GM12801 (cell line): ENCODE data around the gene NOTO.
A peak's percentile ranks its signal among the peaks of the same experiment; 100 is the strongest.

Source experiments
- CTCF ChIP-seq: IDR thresholded peaks from one replicate; pipeline ENCODE4 v1.5.1; 2011; ENCODE audit warnings: control low read depth; ENCODE audit not compliant: insufficient read length; ENCODE audit errors: extremely low read depth

The NOTO gene

GRCh38 chr2:73202156-73203054 is at the start of gene NOTO:
NOTO (plus strand) TSS chr2:73202574; CDS start chr2:73202667, 93 bp downstream.
- TF ChIP-seq CTCF, result no peak

- no peak for TF ChIP-seq CTCF
Observed at GRCh38 chr2:73156539-73157124, 45.7 kb upstream of the NOTO start.

DNA sequence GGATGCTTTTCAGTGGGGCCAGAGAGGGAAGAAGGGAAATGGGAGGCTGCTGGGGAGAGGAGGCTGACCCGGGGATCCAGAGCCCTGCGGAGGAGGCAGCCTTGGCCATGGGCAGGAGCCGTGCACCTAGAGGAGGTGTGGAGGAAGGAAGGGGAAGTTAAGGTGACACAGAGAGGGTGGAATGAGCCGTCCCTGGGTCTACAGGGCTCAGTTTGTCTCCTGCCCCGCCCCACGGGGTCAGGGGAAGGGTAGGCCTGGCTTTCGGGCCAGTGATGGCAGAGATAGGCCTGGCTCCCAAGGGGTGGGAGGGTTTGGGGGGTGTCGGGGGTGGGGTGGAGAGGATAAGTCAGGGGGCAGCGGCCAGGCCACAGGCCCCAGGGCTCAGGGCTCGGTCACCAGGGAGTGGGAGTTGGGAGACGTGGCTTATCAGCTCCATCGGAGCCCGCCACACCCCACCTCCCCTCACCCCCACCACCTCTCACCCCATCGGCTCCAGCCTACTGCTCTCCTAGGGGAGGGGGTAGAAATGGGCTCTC is 39.5 kb upstream of the NOTO start:
- no peak for TF ChIP-seq CTCF

- peak; percentile 63 for TF ChIP-seq CTCF
Observed at GRCh38 chr2:73163483-73164367, 38.6 kb upstream of the NOTO start.

DNA sequence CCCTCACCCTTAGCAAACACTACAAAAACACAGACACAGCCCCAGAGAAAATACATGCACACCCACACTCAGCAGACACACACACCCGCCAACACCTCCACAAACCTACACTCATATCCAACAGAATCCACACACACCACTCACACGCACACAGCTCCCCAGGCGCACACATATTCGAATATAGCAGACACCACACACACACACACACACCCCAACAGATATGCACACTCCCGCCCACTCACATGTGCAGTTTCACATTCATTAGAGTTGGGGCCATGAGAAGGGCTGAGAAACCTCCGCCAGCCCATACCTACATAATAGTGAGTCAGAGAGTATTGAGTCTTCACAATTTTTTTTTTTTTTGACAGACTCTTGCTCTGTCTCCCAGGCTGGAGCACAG is 29.4 kb upstream of the NOTO start:
- no peak for TF ChIP-seq CTCF

- TF ChIP-seq CTCF, result no peak
Observed at GRCh38 chr2:73173781-73174180, 28.6 kb upstream of the NOTO start.

DNA sequence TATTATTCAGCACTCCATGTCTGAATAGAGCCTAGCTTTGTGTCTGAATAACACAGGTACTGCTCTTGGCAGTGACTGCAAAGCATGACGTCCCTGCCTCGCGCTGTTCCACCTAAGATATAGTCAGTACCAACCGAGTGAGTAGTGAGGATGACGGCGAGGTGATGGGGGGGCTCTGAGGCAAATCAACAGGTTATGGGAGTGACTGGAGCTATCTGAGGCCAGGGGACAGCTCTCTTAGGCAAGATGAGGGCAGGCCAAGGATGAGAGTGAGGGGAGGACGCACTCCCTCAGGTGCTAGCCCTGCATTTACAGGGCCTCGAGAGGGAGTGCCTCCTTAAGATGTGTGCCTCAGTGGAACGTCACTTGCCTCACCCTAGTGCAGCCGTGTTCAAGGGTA is 28.1 kb upstream of the NOTO start:
- TF ChIP-seq CTCF, result no peak
